Cerebellar nuclear complex (tissue), 1 donor: Measurements from ENCODE around the gene TP73.
A peak's percentile ranks its signal among the peaks of the same experiment; 100 is the strongest.
"Not testable (repeated sequence)": the region's sequence is repeated elsewhere in the genome, so short reads cannot be mapped to it uniquely, and the experiment has no call there.

Experiments used
- DNase-seq, 2 experiments: peaks; one replicate each; lab custom pipeline; 2025; lab: John Stamatoyannopoulos, UW

Gene TP73

DNA sequence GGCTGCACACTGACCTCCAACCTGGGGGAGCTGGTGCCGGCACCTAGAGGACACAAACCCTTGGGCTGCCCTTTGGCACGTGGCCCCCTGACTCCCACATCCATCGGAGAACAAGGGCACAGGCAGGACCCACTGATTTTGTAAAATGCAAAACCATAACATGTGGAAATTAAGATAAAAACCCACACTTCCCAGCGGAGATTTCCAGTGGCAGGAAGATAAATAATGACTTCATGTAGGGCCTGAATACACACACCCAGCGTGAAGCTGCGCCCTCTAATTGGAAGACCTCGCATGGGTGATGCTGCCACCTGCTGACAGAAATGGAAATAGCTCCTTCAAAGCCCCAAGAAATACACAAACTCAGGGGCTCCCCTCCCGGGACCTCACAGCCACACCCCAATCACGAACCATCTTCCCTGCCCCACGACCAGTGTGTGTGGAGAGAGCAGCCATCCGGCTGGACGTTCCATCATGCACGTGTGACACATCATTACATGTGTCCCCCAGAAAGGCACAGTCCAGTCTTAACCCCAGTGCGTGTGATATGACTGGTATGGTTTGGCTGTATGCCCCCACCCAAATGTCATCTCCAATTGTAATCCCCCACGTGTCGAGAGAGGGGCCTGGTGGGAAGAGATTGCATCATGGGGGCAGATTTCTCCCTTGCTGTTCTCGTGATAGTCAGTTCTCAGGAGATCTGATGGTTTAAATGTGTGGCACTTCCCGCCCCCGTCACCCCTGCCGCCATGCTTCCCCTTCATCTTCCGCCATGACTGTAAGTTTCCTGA is 33.2 kb upstream of the TP73 start:
- peak in 1 of 2 experiments; percentile 27 for DNase-seq

GRCh38 chr1:3620708-3621107 is 31.6 kb upstream of the TP73 start:
- DNase-seq: no peak

- DNase-seq: peak in 1 of 2 experiments; percentile 21
Measured at GRCh38 chr1:3621151-3621671, 31.1 kb upstream of the TP73 start.

- not testable (repeated sequence) for DNase-seq
Measured at GRCh38 chr1:3622102-3622501, 30.2 kb upstream of the TP73 start.

- no peak for DNase-seq
Measured at GRCh38 chr1:3623441-3624199, 28.7 kb upstream of the TP73 start.

DNA sequence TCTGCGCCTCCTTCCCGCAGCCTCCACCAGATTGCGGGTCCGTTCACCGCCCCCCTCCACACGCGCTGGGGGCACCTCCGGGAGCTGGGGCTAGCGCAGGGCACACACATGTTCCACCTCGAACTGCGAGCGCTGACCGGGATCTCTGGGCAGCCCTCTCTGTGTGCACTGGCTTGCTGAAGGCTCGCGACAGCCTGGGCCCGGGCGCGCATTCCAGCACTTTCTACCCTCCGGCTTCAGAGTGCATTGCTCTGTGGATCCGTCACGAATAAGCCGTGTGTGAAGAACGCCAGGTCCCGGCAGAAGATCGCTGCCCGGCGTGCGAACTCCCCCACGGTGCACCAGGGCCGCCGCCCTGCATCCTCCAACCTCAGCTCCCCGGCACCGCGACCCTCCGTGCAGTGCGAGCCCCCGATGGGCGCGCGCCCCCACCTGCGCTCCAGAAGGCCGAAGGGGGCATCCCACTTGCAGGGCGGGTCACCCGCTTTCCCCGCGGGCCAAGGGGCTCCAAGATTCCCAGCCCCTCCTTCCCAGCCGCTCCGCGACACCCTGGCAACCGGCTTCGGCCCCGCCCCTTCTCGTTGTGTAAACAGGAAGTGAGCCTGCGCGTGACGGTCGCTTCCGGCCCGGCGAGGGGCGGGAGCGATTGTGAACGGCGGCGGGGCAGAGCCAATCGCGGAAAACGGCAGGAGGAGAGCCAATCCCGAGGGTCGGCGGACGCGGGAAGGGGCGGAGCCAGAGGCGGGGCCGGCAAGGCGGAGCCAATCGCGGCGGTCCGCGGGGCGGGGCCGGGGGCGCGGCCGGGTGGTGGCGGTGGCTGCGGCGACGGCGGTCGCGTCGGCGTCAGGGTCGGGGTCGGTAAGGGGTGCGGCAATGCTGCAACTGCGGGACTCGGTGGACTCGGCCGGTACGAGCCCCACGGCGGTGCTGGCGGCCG is 27.8 kb upstream of the TP73 start, which contains the start of gene TPRG1L:
Gene TPRG1L (plus strand): TSS at position 816 of the 937 bp plus-strand sequence. CDS start 58 bp downstream, at position 874.
- peak; percentile 88 to 92 for DNase-seq

DNA sequence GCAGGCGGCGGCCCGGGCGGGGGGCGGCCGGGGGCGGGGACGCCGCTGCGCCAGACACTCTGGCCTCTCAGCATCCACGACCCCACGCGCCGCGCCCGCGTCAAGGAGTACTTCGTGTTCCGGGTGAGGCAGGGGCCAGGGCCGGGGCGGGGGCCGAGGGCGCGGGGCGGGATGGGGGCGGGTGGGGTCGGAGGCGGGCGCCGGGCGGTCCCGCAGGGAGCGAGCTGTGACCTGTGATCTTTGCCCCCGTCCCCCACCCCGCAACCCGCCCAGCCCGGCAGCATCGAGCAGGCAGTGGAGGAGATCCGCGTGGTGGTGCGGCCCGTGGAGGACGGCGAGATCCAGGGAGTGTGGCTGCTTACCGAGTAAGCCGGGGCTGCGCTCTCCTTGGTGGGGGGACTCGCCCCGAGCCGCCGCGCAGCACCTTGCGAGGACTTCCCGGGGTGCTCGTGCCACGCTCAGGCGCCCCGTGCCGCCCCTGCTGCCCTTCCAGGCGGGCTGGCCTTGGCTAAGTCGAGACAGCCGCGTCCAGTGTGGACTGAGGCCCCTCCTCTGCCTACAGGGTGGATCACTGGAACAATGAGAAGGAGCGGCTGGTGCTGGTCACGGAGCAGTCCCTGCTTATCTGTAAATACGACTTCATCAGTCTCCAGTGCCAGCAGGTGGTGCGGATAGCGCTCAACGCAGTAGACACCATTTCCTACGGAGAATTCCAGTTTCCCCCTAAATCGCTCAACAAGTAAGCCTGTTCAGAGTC is 27.0 kb upstream of the TP73 start:
- no peak for DNase-seq

DNA sequence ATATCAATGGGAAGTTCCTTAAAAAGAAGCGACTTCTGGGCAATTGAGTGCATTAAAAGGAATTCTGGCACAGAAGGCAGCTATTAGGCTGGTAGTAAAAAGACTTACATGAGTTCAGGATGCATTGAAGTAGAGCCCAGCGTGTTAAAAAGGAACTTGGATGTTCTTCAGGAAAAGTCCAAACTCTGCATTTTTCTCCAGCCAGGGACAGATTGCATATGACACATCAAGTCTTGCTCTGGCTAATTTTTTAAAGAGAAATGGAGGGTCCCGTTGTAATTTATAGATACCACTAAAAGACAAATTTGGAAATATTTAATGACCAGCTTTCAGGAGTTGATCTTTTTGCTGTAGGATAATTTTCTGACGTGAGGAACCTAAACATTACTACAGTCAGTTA is 26.3 kb upstream of the TP73 start:
- no peak for DNase-seq

DNA sequence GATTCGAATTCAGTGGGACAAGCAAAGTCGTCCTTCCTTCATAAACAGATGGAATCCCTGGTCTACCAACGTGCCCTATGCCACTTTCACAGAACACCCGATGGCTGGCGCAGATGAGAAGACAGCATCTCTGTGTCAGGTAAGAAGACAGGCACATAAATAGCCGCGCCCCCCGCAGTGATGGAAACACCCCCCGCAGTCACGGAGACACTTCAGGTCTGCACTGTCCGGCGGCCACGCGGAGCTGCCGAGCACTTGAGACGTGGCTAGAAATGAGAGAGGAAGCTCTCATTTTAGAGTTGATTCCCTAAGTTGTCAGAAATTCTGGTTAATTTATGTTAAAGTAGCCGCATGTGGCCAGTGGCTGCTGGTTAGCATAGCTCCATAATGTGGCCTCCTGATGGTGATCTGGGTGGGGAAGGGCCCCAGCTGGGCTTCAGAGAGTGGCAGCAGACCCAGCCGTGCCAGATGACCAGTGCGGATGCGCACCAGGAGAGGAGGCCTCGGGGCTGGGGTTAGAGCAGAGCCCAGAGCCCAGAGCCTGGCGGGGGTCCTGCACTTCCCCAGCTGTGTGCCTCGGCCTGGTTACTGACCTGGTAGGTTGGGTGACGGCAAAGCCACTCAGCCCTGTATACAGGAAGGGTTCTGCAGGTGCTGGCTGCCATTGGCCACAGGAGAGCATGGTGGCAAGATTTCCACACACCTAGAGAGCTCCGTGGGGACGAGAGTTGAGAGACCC is 24.6 kb upstream of the TP73 start:
- DNase-seq: no peak

- DNase-seq: no peak
Measured at GRCh38 chr1:3628445-3628844, 23.9 kb upstream of the TP73 start.

DNA sequence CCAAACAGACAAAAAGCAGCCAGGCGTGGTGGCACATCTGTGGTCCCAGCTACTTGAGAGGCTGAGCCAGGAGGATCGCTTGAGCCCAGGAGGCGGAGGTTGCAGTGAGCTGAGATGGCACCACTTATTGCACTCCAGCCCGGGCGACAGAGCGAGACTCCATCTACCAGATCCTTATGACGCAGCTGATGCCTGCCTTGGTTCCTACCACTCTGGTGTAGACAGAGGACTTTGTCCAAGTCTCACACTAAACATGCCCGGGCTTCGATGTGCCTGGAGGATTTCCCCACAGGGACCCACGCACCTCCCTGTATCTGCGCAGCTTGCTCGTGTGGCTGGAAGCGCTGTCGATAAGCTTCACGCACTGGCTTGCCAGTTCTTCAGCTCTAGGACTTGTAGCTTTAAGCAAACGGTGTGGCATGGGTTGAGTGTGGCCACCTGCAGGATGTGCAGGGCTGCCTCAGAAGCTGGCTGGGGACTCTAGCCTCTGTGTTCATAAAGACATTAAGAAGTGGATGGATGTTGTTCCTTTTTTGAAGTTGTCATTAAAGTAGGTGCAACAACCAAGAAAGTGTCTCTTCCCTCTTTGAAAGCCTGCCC is 22.7 kb upstream of the TP73 start:
- no peak for DNase-seq

- no peak for DNase-seq
Measured at GRCh38 chr1:3630161-3630611, 22.1 kb upstream of the TP73 start.

DNA sequence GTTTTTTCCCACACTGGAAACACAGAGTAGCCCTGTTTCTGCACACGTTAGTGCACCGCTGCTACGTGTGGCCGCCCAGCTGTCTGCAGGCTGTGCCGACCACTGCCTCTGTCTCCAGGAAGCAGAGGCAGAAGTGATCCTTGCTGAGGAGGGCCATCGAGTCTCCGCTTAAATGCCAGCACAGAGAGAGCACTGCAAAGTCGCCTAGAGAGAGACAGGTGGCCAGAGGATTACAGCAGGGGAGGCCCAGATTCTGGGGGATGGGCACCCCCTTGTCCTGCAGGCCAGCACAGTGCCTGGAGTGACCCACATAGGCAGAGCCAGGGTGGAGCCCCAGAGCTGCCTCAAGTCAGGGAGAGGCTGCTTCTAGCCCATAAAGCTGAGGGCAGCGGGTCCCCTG is 21.4 kb upstream of the TP73 start:
- DNase-seq: no peak

- DNase-seq: no peak
Measured at GRCh38 chr1:3631320-3632260, 20.7 kb upstream of the TP73 start.

DNA sequence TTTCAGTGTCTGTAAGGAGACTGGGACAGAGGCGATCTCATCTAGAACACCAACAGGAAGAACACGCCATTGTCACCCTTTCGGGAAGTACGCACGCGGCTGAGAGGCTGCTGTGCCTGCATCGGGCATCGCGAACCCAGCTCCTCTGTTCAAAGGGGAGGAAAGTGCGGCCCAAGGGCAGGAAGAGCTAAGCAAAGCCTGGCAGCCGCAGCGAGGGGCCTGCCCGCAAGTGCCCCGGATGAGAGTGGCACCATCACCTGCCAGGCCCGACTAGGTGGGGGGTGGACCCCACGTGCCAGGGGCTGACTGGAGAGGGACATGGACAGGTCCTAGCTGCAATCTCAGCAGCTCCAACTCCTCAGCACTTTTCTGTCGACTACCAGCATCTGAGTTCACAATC is 20.0 kb upstream of the TP73 start:
- no peak for DNase-seq

- DNase-seq: no peak
Measured at GRCh38 chr1:3632716-3633343, 19.5 kb upstream of the TP73 start.

- DNase-seq: no peak
Measured at GRCh38 chr1:3633344-3634058, 18.8 kb upstream of the TP73 start.
